Measurements from ENCODE around the gene ZDHHC11B. TPM values are rescaled to one million over a fixed set of nuclear protein-coding genes. Genes with fewer than 3 reads are reported as not detected.
"Not testable (repeated sequence)": the region's sequence is repeated elsewhere in the genome, so short reads cannot be mapped to it uniquely, and the experiment has no call there.

ZDHHC11B gene
- polyA plus RNA-seq, 2 donors, result 2.6 to 5.2 TPM

DNA sequence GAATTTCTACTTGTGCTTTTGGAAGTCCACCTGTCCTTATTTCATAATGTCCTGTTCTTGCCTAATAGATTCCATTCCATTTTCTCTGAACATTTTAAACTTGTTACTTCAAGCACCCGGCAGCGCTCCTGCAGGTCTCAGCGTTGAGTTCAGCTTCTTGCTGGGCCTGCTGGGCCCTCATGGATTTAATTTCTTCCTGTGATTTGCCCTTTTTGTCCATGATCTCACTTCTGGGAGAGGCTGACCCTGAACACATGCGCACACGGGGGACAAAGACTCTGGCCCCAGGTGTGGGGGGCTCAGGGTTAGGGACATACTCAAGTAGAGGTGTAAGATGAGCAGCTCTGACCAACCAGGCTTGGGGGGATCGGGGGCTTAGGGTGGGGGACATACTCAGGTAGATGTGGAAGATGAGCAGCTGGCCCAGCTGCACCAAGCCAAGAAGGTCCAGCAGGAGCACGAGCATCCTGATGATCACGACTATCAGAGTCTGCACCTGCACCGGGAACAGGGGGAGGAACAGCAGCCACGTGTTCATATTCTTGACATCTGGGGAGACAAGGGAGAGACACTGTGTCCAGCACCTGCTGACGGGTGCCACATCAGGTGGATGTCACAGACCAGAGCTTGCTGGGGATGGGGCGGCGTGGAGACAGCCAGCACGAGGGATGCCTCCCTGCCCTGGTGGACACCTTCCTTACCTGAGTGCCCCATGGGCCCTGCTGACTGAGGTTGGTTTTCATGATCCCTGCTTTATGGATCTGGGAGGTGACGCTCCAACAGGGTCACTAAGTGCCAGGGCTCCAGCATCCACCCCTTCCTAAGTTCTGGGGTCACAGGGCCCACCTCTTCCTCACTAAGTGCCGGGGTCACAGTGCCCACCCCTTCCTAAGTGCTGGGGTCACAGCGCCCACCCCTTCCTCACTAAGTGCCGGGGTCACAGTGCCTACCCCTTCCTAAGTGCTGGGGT is 36.2 kb downstream of the ZDHHC11B start:
- not testable (repeated sequence) for H3K4me1 ChIP-seq (ENCODE audit: control insufficient read depth in 2 of 2, insufficient read depth in 2 of 2, low read length in 1 of 2)
- WGBS, 2 donors, result 81 to 89% methylated on average over 17 of the region's 18 CpGs

DNA sequence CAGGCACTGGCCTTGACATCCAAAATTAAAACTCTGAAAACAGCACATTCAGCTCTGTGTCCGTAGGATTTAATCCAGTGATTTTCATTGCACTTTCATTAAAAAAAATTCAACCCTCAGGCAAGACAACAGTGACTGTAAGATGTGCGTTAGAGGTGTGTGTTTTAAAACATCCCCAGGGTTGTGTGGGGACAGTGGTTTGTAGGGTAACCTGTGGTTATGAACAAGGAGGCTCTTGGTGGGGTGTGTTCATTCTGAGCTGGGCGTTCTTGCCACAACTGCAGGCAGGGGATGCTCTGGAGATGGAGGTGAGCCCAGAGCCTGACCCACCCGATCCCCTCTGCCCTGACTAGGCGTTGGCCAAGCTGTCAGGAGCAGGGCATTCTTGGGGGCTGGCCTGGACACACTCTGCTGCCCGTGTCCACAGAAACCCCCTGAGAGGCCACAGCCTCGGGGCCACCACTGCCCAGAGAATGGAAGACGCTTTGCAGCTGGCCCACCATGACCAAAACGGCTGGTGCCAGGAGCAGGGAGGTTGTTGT is 37.2 kb downstream of the ZDHHC11B start:
- not testable (repeated sequence) for H3K27ac ChIP-seq (ENCODE audit: low read depth in 2 of 2, low read length in 1 of 2); H3K27me3 ChIP-seq (ENCODE audit: control insufficient read depth in 1 of 2, insufficient read depth in 2 of 2, low read length in 2 of 2); H3K4me1 ChIP-seq (ENCODE audit: control insufficient read depth in 2 of 2, insufficient read depth in 2 of 2, low read length in 1 of 2); H3K9me3 ChIP-seq (ENCODE audit: control insufficient read depth in 2 of 2, insufficient read depth in 1 of 2, low read depth in 1 of 2, low read length in 1 of 2); H3K4me3 ChIP-seq (ENCODE audit: low read depth in 1 of 2, low read length in 2 of 2); H3K36me3 ChIP-seq (ENCODE audit: control insufficient read depth in 2 of 2, insufficient read depth in 2 of 2, low read length in 1 of 2)
- 82 to 88% methylated on average over 4 to 5 of the region's 9 CpGs for WGBS, 2 donors

More for the DNA sequence above, 36.2 kb downstream of the ZDHHC11B start:
- H3K27ac ChIP-seq (ENCODE audit: low read depth in 2 of 2, low read length in 1 of 2); H3K4me3 ChIP-seq (ENCODE audit: low read depth in 1 of 2, low read length in 2 of 2); H3K27me3 ChIP-seq (ENCODE audit: control insufficient read depth in 1 of 2, insufficient read depth in 2 of 2, low read length in 2 of 2); H3K36me3 ChIP-seq (ENCODE audit: control insufficient read depth in 2 of 2, insufficient read depth in 2 of 2, low read length in 1 of 2); H3K9me3 ChIP-seq (ENCODE audit: control insufficient read depth in 2 of 2, insufficient read depth in 1 of 2, low read depth in 1 of 2, low read length in 1 of 2): not testable (repeated sequence)

DNA sequence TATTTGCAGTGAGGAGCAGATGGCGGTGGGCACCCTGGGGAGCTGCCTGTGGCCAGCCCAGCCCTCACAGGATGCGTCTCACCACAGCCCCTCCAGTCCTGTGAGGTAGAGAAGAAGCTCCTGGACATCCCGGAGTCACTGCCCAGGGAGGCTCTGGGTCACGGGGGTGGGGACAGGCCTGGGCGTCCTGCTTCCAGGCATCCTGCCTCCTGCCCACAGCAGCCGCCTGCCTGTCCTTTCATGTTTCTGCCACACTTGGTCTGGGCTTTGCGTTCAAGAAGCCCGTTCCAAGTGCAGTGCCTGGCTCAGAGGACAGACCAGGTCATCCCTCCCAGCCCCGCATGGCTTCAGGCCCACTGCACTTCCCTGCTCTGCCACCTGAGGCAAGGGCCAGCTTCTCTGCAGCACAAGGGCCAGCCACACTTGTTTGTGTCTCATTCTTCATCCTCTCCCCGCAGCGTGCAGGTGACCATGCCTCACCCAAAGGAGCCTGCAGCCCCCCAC is 38.2 kb downstream of the ZDHHC11B start:
- H3K4me1 ChIP-seq (ENCODE audit: control insufficient read depth in 2 of 2, insufficient read depth in 2 of 2, low read length in 1 of 2), result no peaks in the 10 kb centered on the region
- H3K27ac ChIP-seq (ENCODE audit: low read depth in 2 of 2, low read length in 1 of 2), result no peak overlapping the region
- 74 to 88% methylated on average over 7 to 11 of the region's 11 CpGs for WGBS, 2 donors
- H3K27me3 ChIP-seq (ENCODE audit: control insufficient read depth in 1 of 2, insufficient read depth in 2 of 2, low read length in 2 of 2), result no peaks in the 10 kb centered on the region
- no peaks in the 10 kb centered on the region for H3K9me3 ChIP-seq (ENCODE audit: control insufficient read depth in 2 of 2, insufficient read depth in 1 of 2, low read depth in 1 of 2, low read length in 1 of 2)
- H3K36me3 ChIP-seq (ENCODE audit: control insufficient read depth in 2 of 2, insufficient read depth in 2 of 2, low read length in 1 of 2), result no peaks in the 10 kb centered on the region
- H3K4me3 ChIP-seq (ENCODE audit: low read depth in 1 of 2, low read length in 2 of 2), result no peak overlapping the region

DNA sequence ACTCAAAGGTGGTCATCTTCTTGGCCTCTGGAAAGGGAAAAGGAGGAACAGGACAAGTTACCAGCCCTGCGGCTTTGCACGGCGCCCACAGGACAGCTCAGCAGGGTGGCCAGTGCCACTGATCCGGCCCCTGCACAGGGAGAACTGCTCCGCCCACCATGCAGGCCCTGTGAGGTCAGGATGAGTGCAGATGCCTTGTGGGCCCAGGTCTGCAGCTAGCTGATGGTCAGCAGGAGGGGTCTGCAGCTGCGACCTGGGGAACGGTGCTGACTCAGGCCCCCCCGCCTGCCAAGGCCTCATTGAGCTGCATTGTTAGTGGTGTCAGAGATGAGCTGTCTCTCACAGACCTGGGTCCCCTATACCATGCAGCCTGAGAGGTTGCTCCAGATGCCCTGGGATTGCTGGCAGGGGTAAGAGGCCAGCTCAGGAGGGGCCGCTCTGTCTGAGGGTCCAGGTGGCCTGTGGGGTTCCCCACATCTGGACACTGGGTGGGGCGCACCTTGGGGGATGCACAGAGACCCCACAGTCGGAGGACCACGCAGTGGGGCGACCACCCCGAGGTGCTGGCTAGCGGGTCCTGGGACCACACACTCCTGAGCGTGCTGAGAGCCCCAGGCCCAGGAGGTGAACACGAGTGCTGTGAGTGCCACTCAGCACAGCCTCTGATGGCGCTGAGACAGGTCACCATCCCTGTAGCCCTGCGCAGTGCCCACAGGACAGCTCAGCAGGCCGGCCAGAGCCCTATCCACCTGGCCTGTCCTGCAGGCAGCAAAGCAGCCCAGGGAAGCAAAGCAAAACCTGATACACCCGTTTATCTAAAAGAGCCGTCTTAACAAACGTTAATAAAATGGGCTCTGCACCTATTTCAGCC is 39.0 kb downstream of the ZDHHC11B start:
- 89 to 95% methylated on average over 19 to 22 of the region's 23 CpGs for WGBS, 2 donors
- not testable (repeated sequence) for H3K36me3 ChIP-seq (ENCODE audit: control insufficient read depth in 2 of 2, insufficient read depth in 2 of 2, low read length in 1 of 2); H3K9me3 ChIP-seq (ENCODE audit: control insufficient read depth in 2 of 2, insufficient read depth in 1 of 2, low read depth in 1 of 2, low read length in 1 of 2)

DNA sequence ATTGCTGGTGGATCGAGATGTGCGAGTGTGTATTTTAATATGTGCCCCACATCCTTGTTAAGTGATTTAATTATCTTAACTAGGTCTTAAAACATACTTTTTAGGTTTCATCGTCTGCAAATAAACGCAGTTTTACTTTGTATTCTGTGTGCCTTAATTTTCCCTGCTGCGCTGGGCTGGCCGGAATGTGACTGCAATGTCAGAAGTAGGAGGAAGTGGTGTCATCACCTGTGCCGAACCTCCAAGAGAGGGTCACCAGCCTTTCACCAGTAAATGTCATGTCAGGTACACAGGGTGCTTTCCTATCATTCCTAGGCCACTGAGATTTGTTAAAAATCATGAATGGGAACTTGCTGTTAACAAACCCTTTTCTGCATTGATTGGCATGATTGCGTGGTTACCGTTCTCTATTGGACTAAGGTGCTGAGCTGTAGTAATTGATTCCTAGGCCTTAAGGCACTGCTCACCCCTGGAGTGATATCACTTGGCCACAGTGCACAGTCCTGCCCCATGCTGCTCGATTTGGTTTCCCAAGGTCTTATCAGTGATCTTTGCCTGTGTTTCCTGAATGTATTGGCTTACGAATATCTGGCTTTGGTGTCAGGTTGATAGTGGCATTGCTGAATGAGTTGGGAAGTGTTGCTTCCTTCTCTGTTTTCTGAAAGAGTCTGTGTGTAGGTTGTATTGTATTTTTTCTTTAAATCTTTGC is 40.7 kb downstream of the ZDHHC11B start:
- not testable (repeated sequence) for H3K9me3 ChIP-seq (ENCODE audit: control insufficient read depth in 2 of 2, insufficient read depth in 1 of 2, low read depth in 1 of 2, low read length in 1 of 2); H3K27ac ChIP-seq (ENCODE audit: low read depth in 2 of 2, low read length in 1 of 2); H3K4me3 ChIP-seq (ENCODE audit: low read depth in 1 of 2, low read length in 2 of 2); H3K27me3 ChIP-seq (ENCODE audit: control insufficient read depth in 1 of 2, insufficient read depth in 2 of 2, low read length in 2 of 2); H3K4me1 ChIP-seq (ENCODE audit: control insufficient read depth in 2 of 2, insufficient read depth in 2 of 2, low read length in 1 of 2); H3K36me3 ChIP-seq (ENCODE audit: control insufficient read depth in 2 of 2, insufficient read depth in 2 of 2, low read length in 1 of 2)
- WGBS, 2 donors, result 87 to 89% methylated on average over 11 of the region's 11 CpGs

More for the DNA sequence above, 39.0 kb downstream of the ZDHHC11B start:
- H3K4me1 ChIP-seq (ENCODE audit: control insufficient read depth in 2 of 2, insufficient read depth in 2 of 2, low read length in 1 of 2); H3K27me3 ChIP-seq (ENCODE audit: control insufficient read depth in 1 of 2, insufficient read depth in 2 of 2, low read length in 2 of 2); H3K4me3 ChIP-seq (ENCODE audit: low read depth in 1 of 2, low read length in 2 of 2); H3K27ac ChIP-seq (ENCODE audit: low read depth in 2 of 2, low read length in 1 of 2): not testable (repeated sequence)

DNA sequence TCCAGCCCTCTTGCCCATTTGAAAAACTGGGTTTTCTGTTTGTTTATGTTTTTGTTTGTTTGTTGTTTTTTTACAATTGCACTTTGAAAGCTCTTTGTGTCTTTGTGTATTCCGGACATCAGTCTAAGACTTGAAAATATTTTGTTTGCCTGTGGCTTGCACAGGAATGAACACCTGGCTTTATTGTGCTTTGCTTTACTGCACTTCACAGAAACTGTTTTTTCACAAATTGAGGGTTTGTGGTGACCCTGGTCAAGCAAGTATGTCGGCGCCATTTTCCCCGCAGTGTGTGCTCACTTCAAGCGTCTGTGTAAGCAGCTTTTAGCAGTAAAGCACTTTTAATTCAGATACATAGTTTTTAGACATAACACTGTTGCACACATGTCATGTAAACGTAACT is 42.3 kb downstream of the ZDHHC11B start:
- H3K27ac ChIP-seq (ENCODE audit: low read depth in 2 of 2, low read length in 1 of 2); H3K9me3 ChIP-seq (ENCODE audit: control insufficient read depth in 2 of 2, insufficient read depth in 1 of 2, low read depth in 1 of 2, low read length in 1 of 2); H3K36me3 ChIP-seq (ENCODE audit: control insufficient read depth in 2 of 2, insufficient read depth in 2 of 2, low read length in 1 of 2); H3K4me1 ChIP-seq (ENCODE audit: control insufficient read depth in 2 of 2, insufficient read depth in 2 of 2, low read length in 1 of 2); H3K27me3 ChIP-seq (ENCODE audit: control insufficient read depth in 1 of 2, insufficient read depth in 2 of 2, low read length in 2 of 2); H3K4me3 ChIP-seq (ENCODE audit: low read depth in 1 of 2, low read length in 2 of 2): not testable (repeated sequence)
- 85 to 89% methylated on average over 6 of the region's 6 CpGs for WGBS, 2 donors

DNA sequence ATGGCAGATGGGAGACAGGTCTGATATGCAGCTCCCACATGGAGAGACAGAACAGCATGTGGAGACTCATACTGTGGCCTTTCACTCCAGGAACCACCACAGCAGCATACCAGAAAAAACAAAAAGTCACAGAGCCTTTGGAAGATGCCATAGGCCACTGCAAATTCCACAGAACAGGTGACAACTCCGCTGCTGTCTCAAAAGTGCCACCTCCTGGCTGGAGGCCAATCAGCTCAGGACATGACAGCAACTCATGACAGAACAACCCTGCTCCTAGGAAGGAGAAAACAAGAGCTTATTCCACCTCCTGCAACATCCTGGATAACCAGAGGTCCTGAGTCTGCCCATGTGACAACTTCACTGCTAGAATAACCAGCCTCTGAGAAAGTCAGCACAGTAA is 50.4 kb downstream of the ZDHHC11B start:
- not testable (repeated sequence) for H3K27me3 ChIP-seq (ENCODE audit: control insufficient read depth in 1 of 2, insufficient read depth in 2 of 2, low read length in 2 of 2); H3K9me3 ChIP-seq (ENCODE audit: control insufficient read depth in 2 of 2, insufficient read depth in 1 of 2, low read depth in 1 of 2, low read length in 1 of 2); H3K36me3 ChIP-seq (ENCODE audit: control insufficient read depth in 2 of 2, insufficient read depth in 2 of 2, low read length in 1 of 2); H3K4me3 ChIP-seq (ENCODE audit: low read depth in 1 of 2, low read length in 2 of 2); H3K4me1 ChIP-seq (ENCODE audit: control insufficient read depth in 2 of 2, insufficient read depth in 2 of 2, low read length in 1 of 2); H3K27ac ChIP-seq (ENCODE audit: low read depth in 2 of 2, low read length in 1 of 2)
- WGBS, 2 donors, result 40% methylated on average over 1 of the region's 1 CpG; no CpG with 5 or more reads in 1 of the 2 donors

DNA sequence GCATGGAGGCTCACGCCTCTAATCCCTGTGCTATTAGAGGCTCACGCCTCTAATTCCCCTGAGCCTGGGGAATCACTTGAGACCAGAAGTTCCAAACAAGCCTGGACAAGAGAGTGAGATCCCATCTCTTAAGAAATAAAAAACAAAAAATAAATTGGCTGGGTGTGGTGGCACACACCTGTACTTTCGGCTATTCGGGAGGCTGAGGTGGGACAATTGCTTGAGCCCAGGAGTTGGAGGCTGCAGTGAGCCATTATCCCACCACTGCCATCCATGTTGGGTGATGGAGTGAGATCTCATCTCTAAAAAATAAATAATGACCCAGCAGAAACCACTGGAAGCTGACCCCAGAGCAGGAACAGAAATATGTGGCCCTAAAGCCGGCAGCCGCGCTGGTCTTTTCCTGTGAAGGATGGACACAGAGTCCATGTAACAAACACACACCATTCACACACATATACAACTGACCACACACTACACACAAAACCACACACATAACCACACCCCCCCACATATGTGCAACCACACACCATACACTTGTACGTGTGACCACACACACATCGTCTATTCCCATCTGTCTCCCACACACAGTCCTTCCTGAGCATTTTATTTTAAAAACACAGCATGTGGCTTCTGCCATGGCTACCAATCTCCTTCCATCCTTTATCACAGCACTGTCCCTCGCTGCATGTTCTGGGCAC is 51.6 kb downstream of the ZDHHC11B start:
- not testable (repeated sequence) for H3K4me1 ChIP-seq (ENCODE audit: control insufficient read depth in 2 of 2, insufficient read depth in 2 of 2, low read length in 1 of 2)
- WGBS, 2 donors, result 88 to 93% methylated on average over 7 to 10 of the region's 10 CpGs

More for the DNA sequence above, 51.6 kb downstream of the ZDHHC11B start:
- H3K27me3 ChIP-seq (ENCODE audit: control insufficient read depth in 1 of 2, insufficient read depth in 2 of 2, low read length in 2 of 2); H3K27ac ChIP-seq (ENCODE audit: low read depth in 2 of 2, low read length in 1 of 2); H3K9me3 ChIP-seq (ENCODE audit: control insufficient read depth in 2 of 2, insufficient read depth in 1 of 2, low read depth in 1 of 2, low read length in 1 of 2); H3K4me3 ChIP-seq (ENCODE audit: low read depth in 1 of 2, low read length in 2 of 2); H3K36me3 ChIP-seq (ENCODE audit: control insufficient read depth in 2 of 2, insufficient read depth in 2 of 2, low read length in 1 of 2): not testable (repeated sequence)
